Measurements from ENCODE around the gene F11. TPM values are rescaled to one million over a fixed set of nuclear protein-coding genes. Genes with fewer than 3 reads are reported as not detected.
"Not testable (repeated sequence)": the region's sequence is repeated elsewhere in the genome, so short reads cannot be mapped to it uniquely, and the experiment has no call there.

The F11 gene
- total and polyA plus RNA-seq, 2 experiments from 2014 or later: not detected

- DNase-seq: peak; percentile 8
- Histone ChIP-seq H3K9me3 (ENCODE audit: low read depth) (no peaks in the 10 kb centered on the region), H3K79me2 (ENCODE audit: insufficient read depth) (no peaks in the 10 kb centered on the region), H3K4me2 (ENCODE audit: unreplicated experiment) (no peak overlapping the region), H3K9ac (no peak overlapping the region), H3K36me3 (ENCODE audit: low read depth) (no peaks in the 10 kb centered on the region), H2AFZ (0 out of 2 replicates have a peak overlapping the region, but pooled peaks have one; percentile 14), H3K4me1 (ENCODE audit: insufficient read depth) (no peaks in the 10 kb centered on the region), H3K27me3 (replicated peaks; ENCODE audit: insufficient read depth) (no peaks in the 10 kb centered on the region), H3K27ac (no peak overlapping the region), H3F3A (ENCODE audit: insufficient read depth) (no peaks in the 10 kb centered on the region), H3K9me2 (ENCODE audit: insufficient read depth) (no peaks in the 10 kb centered on the region), H3K4me3 (no peak overlapping the region), H4K20me1 (ENCODE audit: insufficient read depth) (no peaks in the 10 kb centered on the region)
- in situ Hi-C loops (cut with MboI): no loop called here
- no peak for TF ChIP-seq EZH2 (IDR thresholded peaks at IDR 0.05; ENCODE audit: insufficient read depth, poor library complexity, severe bottlenecking)
- TF ChIP-seq EZH2phosphoT487 (IDR thresholded peaks at IDR 0.05; ENCODE audit: insufficient read depth, low read depth): no peak
- 12 to 15% methylated on average over 8 of the region's 8 CpGs for WGBS, 2 experiments (ENCODE audit: low coverage in 1 of 2, low lambda C conversion rate in 2 of 2, missing lambda C conversion rate in 2 of 2)
These were observed 904 bp downstream of the F11 start for GRCh38 chr4:186266729-186267456.

- Histone ChIP-seq H3K79me2 (ENCODE audit: insufficient read depth) (no peaks in the 10 kb centered on the region), H3F3A (ENCODE audit: insufficient read depth) (no peaks in the 10 kb centered on the region), H3K27me3 (replicated peaks; ENCODE audit: insufficient read depth) (no peaks in the 10 kb centered on the region), H3K36me3 (ENCODE audit: low read depth) (no peaks in the 10 kb centered on the region), H4K20me1 (ENCODE audit: insufficient read depth) (no peaks in the 10 kb centered on the region), H3K9me2 (ENCODE audit: insufficient read depth) (no peaks in the 10 kb centered on the region), H3K4me3 (no peak overlapping the region), H3K4me2 (ENCODE audit: unreplicated experiment) (no peak overlapping the region), H3K9ac (no peak overlapping the region), H3K27ac (no peak overlapping the region), H2AFZ (no peak overlapping the region), H3K9me3 (ENCODE audit: low read depth) (no peaks in the 10 kb centered on the region), H3K4me1 (ENCODE audit: insufficient read depth) (no peaks in the 10 kb centered on the region)
- 41% methylated on average over 9 of the region's 9 CpGs for WGBS, 2 experiments (ENCODE audit: low coverage in 1 of 2, low lambda C conversion rate in 2 of 2, missing lambda C conversion rate in 2 of 2)
- in situ Hi-C loops (cut with MboI): no loop called here
- no peak for DNase-seq
- no peak for TF ChIP-seq EZH2 (IDR thresholded peaks at IDR 0.05; ENCODE audit: insufficient read depth, poor library complexity, severe bottlenecking)
- TF ChIP-seq EZH2phosphoT487 (IDR thresholded peaks at IDR 0.05; ENCODE audit: insufficient read depth, low read depth): no peak
These were observed 5.2 kb downstream of the F11 start for GRCh38 chr4:186271081-186271678.

DNA sequence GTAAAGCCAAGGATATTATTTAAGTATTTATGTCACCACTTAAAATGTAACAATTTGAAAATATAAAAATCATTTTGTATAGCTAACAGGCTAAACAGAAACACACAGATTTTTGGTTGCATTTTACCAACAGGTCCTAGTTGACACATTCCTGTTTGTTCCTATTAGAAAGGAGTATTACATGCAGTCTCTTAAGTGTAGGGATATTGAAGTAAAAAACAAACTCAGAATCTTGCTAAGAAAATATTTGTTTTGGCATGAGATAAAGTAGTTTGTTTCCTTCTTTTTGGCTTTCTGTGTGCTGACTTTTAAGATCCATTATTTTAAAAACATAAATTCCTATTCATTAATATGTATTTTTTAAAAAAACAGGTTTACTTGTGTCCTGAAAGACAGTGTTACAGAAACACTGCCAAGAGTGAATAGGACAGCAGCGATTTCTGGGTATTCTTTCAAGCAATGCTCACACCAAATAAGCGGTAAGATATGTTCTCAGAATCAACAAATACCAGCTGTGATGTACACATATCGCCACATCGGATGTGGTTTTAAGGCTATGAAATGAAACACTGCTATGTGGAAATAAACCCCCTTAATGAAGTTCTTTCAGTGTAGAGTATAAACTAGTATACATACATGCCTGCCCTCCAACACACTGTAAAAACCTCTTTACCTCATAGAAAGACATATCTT, 6.9 kb downstream of the F11 start:
- Histone ChIP-seq H3K27ac (no peak overlapping the region), H3K4me2 (ENCODE audit: unreplicated experiment) (no peak overlapping the region), H3K36me3 (ENCODE audit: low read depth) (no peaks in the 10 kb centered on the region), H3K9me2 (ENCODE audit: insufficient read depth) (no peaks in the 10 kb centered on the region), H3K79me2 (ENCODE audit: insufficient read depth) (no peaks in the 10 kb centered on the region), H3K9ac (no peak overlapping the region), H4K20me1 (ENCODE audit: insufficient read depth) (no peaks in the 10 kb centered on the region), H3K4me3 (no peak overlapping the region), H3K9me3 (ENCODE audit: low read depth) (no peaks in the 10 kb centered on the region), H3K4me1 (ENCODE audit: insufficient read depth) (no peaks in the 10 kb centered on the region), H2AFZ (no peak overlapping the region), H3K27me3 (replicated peaks; ENCODE audit: insufficient read depth) (no peaks in the 10 kb centered on the region), H3F3A (ENCODE audit: insufficient read depth) (no peaks in the 10 kb centered on the region)
- 20 to 31% methylated on average over 4 of the region's 4 CpGs for WGBS, 2 experiments (ENCODE audit: low coverage in 1 of 2, low lambda C conversion rate in 2 of 2, missing lambda C conversion rate in 2 of 2)
- no peak for DNase-seq
- in situ Hi-C loops (cut with MboI): no loop called here
- TF ChIP-seq EZH2phosphoT487 (IDR thresholded peaks at IDR 0.05; ENCODE audit: insufficient read depth, low read depth) (no peak), EZH2 (IDR thresholded peaks at IDR 0.05; ENCODE audit: insufficient read depth, poor library complexity, severe bottlenecking) (no peak)

GRCh38 chr4:186273392-186273789, 7.4 kb downstream of the F11 start:
- DNase-seq; H3K9me2 ChIP-seq (ENCODE audit: insufficient read depth); H2AFZ ChIP-seq; H3F3A ChIP-seq (ENCODE audit: insufficient read depth); H3K27ac ChIP-seq; H3K4me1 ChIP-seq (ENCODE audit: insufficient read depth); in situ Hi-C loops (cut with MboI); H3K4me2 ChIP-seq (ENCODE audit: unreplicated experiment); H4K20me1 ChIP-seq (ENCODE audit: insufficient read depth); H3K79me2 ChIP-seq (ENCODE audit: insufficient read depth); H3K36me3 ChIP-seq (ENCODE audit: low read depth); H3K27me3 ChIP-seq (replicated peaks; ENCODE audit: insufficient read depth); H3K4me3 ChIP-seq; H3K9ac ChIP-seq; H3K9me3 ChIP-seq (ENCODE audit: low read depth): not testable (repeated sequence)
- 45 to 51% methylated on average over 5 of the region's 5 CpGs for WGBS, 2 experiments (ENCODE audit: low coverage in 1 of 2, low lambda C conversion rate in 2 of 2, missing lambda C conversion rate in 2 of 2)
